Tibial artery (tissue), 4 donors: ENCODE results near the gene SLC6A13.

Experiments
- DNase-seq, 2 donors: peaks; one replicate each; pipeline ENCODE4 v3.0.0-alpha.2; 2019
- H3K27ac ChIP-seq, 2 donors: fragments of 200-600 bp; sonication (generic) in 1 of 2; 1 replicate in 1 of 2; 2 replicates in 1 of 2; pipeline ENCODE4 v1.5.1; 2018 to 2019; ENCODE audit warnings: mild to moderate bottlenecking in 1 of 2
- H3K27me3 ChIP-seq, 2 donors: fragments of 200-600 bp; sonication (generic) in 1 of 2; one replicate each; pipeline versions ENCODE4 v1.5.1 to v1.6.0; 2016 to 2019
- H3K36me3 ChIP-seq, 3 donors: fragments of 200-600 bp; sonication (generic) in 2 of 3; one replicate each; pipeline ENCODE4 v1.5.1; 2016 to 2019; ENCODE audit warnings: mild to moderate bottlenecking in 2 of 3
- H3K4me1 ChIP-seq, 4 donors: fragments of 200-600 bp; sonication (generic) in 2 of 4; 1 replicate in 3 of 4; 2 replicates in 1 of 4; pipeline ENCODE4 v1.5.1; 2016 to 2019
- H3K4me3 ChIP-seq, 2 donors: fragments of 200-600 bp; sonication (generic) in 1 of 2; 1 replicate in 1 of 2; 2 replicates in 1 of 2; pipeline ENCODE4 v1.5.1; 2018 to 2019; ENCODE audit warnings: mild to moderate bottlenecking in 2 of 2
- H3K9me3 ChIP-seq, 3 donors: fragments of 200-600 bp; sonication (generic) in 1 of 3; one replicate each; pipeline ENCODE4 v1.5.1; 2016 to 2019
- CTCF ChIP-seq, 2 experiments: fragments of 200-600 bp in 1 of 2; fragments of 450-650 bp in 1 of 2; IDR thresholded peaks; one replicate each; pipeline ENCODE4 v1.5.1; 2017 to 2019; ENCODE audit warnings: antibody characterized with exemption in 2 of 2, mild to moderate bottlenecking in 1 of 2, moderate library complexity in 1 of 2
- intact Hi-C: fragments of 100-400 bp; cut with DNase I; formaldehyde crosslinking; loops from one replicate; pipeline ENCODE4 v1.15.0; 2023; ENCODE audit warnings: low total_unique reads

SLC6A13 gene

GRCh38 chr12:247271-247670 lies 15.4 kb downstream of the SLC6A13 start:
- H3K4me3 ChIP-seq: no peak overlapping the region
- H3K4me1 ChIP-seq: no peaks in the 10 kb centered on the region
- H3K27me3 ChIP-seq: no peaks in the 10 kb centered on the region
- DNase-seq: no peak
- TF ChIP-seq CTCF (IDR thresholded peaks at IDR 0.05): no peak
- intact Hi-C loops: no loop called here
- peaks cover 0 to 7% (median 5%) of the 10 kb centered on the region in 3 donors for H3K9me3 ChIP-seq
- no peak overlapping the region for H3K27ac ChIP-seq
- H3K36me3 ChIP-seq: no peaks in the 10 kb centered on the region

GRCh38 chr12:243381-243780 lies 19.3 kb downstream of the SLC6A13 start:
- peaks cover 0 to 7% (median 5%) of the 10 kb centered on the region in 3 donors for H3K9me3 ChIP-seq
- no peak overlapping the region for H3K4me3 ChIP-seq
- no peak overlapping the region for H3K27ac ChIP-seq
- H3K36me3 ChIP-seq: no peaks in the 10 kb centered on the region
- DNase-seq: no peak
- H3K4me1 ChIP-seq: no peaks in the 10 kb centered on the region
- intact Hi-C loops: no loop called here
- H3K27me3 ChIP-seq: no peaks in the 10 kb centered on the region
- no peak for TF ChIP-seq CTCF (IDR thresholded peaks at IDR 0.05)

GRCh38 chr12:242496-242895 lies 20.1 kb downstream of the SLC6A13 start:
- intact Hi-C loops: no loop called here
- Histone ChIP-seq H3K27ac (no peak overlapping the region), H3K4me1 (no peaks in the 10 kb centered on the region), H3K27me3 (no peaks in the 10 kb centered on the region), H3K4me3 (no peak overlapping the region), H3K9me3 (peaks cover 0 to 7% (median 5%) of the 10 kb centered on the region in 3 donors), H3K36me3 (no peaks in the 10 kb centered on the region)
- no peak for DNase-seq
- no peak for TF ChIP-seq CTCF (IDR thresholded peaks at IDR 0.05)

GRCh38 chr12:241266-241665 lies 21.4 kb downstream of the SLC6A13 start:
- no peak overlapping the region for H3K27ac ChIP-seq
- no peak for DNase-seq
- peaks cover 0 to 9% (median 4%) of the 10 kb centered on the region in 3 donors for H3K9me3 ChIP-seq
- H3K36me3 ChIP-seq: no peaks in the 10 kb centered on the region
- TF ChIP-seq CTCF (IDR thresholded peaks at IDR 0.05): no peak
- intact Hi-C loops: no loop called here
- H3K4me1 ChIP-seq: no peaks in the 10 kb centered on the region
- no peaks in the 10 kb centered on the region for H3K27me3 ChIP-seq
- H3K4me3 ChIP-seq: no peak overlapping the region

- no peak for DNase-seq
- TF ChIP-seq CTCF (IDR thresholded peaks at IDR 0.05): no peak
- H3K4me1 ChIP-seq: no peaks in the 10 kb centered on the region
- intact Hi-C loops: no loop called here
- H3K9me3 ChIP-seq: peaks cover 0 to 9% (median 8%) of the 10 kb centered on the region in 3 donors
- H3K36me3 ChIP-seq: no peaks in the 10 kb centered on the region
- H3K27me3 ChIP-seq: no peaks in the 10 kb centered on the region
- no peak overlapping the region for H3K4me3 ChIP-seq
- no peak overlapping the region for H3K27ac ChIP-seq
These were observed 22.1 kb downstream of the SLC6A13 start for GRCh38 chr12:240566-240965.
